CD4-positive, alpha-beta T cell treated with Interferon gamma for 1 hour (primary cell): ENCODE measurements around the gene EPM2A.
"Not testable (repeated sequence)": the region's sequence is repeated elsewhere in the genome, so short reads cannot be mapped to it uniquely, and the experiment has no call there.

Source experiments
- DNase-seq: peaks from one replicate; pipeline ENCODE4 v3.0.0-alpha.2; 2020

EPM2A gene

GRCh38 chr6:145735356-145736165 is at the start of gene EPM2A:
Gene EPM2A (minus strand): TSS chr6:145735520. CDS start chr6:145735498, 22 bp downstream.
- peak; percentile 65 for DNase-seq

DNA sequence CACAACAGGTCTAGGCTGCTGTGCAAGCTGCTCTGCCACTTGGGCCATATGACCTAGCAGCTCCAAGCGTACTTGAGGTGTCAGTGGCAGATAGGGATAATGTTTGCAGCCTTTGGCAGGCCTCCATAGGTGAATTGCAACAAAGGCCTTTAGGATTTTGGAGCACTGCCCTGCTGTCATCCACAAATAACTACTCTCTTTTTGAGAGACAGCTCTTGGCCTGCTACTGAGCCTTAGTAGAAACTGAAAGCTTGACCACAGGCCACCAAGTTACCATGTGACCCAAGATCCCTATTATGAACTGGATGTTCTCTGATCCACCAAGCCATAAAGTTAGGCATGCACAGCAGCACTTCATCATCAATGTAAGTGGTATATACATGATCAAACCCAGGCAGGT is 49.4 kb upstream of the EPM2A start:
- DNase-seq = no peak

- DNase-seq = no peak
These were observed 48.5 kb upstream of the EPM2A start for GRCh38 chr6:145783796-145784195.

DNA sequence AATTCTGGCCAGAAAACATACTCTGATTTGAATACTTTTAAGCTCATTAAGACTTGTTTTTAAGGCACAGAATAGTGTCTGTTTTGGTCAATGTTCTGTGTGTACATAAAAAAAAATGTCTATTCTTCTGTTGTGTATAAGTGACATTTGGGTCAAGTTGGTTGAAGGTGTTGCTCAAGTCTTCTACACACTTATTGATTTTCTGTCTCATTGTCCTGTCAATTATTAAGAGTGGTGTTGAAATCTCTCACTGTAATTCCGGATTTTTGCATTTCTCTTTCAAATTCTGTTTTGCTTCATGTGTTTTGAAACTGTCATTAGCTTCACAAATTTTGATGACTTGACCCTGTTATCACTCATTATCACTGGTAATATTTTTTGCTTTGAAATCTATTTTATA is 37.5 kb upstream of the EPM2A start:
- DNase-seq = no peak

DNA sequence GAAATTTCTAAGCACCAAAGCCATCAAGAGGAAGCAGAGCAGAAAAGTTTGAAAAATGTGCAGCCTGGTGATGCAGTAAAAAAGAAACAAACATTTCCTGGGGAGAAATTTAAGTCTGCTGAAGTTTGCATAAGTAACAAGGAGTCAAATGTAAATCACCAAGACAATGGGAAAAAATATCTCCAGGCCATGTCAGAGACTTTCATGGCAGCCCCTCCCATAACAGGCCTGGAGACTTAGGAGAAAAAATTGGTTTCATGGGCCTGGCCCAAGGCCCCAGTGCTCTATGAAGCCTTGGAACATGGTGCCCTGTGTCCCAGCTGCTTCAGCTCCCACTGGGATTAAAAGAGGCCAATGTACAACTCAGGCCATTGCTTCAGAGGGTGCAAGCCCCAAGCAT is 30.1 kb upstream of the EPM2A start:
- DNase-seq = no peak

GRCh38 chr6:145763742-145764141 is 28.4 kb upstream of the EPM2A start:
- no peak for DNase-seq

GRCh38 chr6:145761584-145761983 is 26.3 kb upstream of the EPM2A start:
- DNase-seq = no peak

GRCh38 chr6:145758113-145758512 is 22.8 kb upstream of the EPM2A start:
- DNase-seq = no peak

- DNase-seq = no peak
These were observed 20.9 kb upstream of the EPM2A start for GRCh38 chr6:145756170-145756662.

- DNase-seq = no peak
These were observed 20.4 kb upstream of the EPM2A start for GRCh38 chr6:145755682-145756081.

GRCh38 chr6:145752638-145753037 is 17.3 kb upstream of the EPM2A start:
- DNase-seq = no peak

DNA sequence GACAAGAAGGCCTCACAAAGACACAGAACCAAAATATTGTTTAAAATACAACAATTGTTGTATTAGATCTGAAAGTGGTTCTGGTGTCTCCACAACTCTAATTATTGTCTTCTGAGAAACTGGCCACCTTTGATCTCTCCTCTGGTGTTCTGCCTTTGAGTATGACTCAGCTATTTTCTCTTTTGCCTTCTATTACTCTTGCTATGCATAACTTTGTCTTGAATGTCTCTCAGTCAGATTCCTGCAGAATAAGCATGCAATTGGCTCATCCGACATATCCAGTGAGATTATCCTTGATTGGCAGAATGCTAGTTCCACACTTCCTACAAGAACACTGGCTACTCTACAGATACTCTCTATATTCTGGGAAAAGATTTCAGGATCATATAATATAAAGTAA is 14.3 kb upstream of the EPM2A start:
- DNase-seq = no peak

GRCh38 chr6:145745861-145746260 is 10.5 kb upstream of the EPM2A start:
- no peak for DNase-seq

DNA sequence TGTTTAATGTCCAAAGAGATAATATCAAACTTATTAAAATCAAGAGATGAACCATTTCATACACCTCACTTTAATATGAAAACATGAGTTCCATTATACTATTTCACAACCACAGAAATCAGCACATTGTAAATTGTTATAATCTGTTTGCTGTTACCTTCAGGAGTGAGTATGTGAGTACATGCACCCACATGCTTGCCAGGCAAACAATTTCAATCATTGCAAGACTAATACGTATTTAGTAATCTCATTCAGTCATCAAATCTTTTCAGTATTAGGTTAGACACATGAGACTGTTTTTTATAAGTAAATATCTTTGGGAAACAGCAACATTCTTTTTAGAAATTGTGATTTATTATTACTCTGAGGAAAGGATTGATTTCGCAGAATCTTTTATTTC is 9.3 kb upstream of the EPM2A start:
- DNase-seq = no peak

DNA sequence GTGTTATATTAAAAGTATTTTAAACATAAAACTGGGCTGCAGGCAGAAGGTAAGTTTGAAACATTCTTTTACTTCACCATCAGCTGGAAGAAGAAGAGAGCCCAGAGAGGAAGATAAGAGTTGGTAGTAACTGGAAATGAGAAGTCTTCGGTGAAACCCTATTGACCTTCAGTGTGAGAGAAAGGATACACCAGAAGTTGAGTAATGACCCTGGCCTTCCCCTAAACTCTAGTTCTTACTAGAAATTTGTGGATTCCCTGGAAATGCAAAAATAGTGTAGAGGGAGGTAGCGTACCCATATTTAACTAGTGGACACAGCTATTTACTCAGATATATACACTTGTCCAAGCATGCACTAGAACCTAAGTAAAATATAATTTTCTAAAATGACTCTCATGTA is 8.0 kb upstream of the EPM2A start:
- DNase-seq = no peak

DNA sequence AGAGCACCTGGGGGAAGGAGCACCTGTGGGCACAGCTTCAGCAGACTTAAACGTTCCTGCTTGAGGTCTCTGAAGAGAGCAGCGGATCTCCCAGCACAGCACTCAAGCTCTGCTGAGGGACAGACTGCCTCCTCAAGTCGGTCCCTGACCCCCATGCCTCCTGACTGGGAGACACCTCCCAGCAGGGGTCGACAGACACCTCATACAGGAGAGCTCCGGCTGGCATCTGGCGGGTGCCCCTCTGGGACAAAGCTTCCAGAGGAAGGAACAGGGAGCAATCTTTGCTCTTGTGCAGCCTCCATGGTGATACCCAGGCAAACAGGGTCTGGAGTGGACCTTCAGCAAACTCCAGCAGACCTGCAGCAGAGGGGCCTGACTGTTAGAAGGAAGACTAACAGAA is 7.2 kb upstream of the EPM2A start:
- DNase-seq = not testable (repeated sequence)

DNA sequence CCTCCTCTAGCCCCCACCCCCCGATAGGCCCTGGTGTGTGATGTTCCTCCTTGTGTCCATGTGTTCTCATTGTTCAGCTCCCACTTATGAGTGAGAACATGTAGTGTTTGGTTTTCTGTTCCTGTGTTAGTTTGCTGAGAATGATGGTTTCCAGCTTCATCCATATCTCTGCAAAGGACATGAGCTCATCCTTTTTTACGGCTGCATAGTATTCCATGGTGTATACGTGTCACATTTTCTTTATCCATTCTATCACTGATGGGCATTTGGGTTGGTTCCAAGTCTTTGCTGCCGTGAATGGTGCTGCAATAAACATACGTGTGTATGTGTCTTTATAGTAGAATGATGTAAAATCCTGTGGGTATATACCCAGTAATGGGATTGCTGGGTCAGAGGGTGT is 4.4 kb upstream of the EPM2A start:
- DNase-seq = not testable (repeated sequence)

GRCh38 chr6:145738265-145738664 is 2.9 kb upstream of the EPM2A start:
- DNase-seq = no peak

- DNase-seq = no peak
These were observed 1.4 kb upstream of the EPM2A start for GRCh38 chr6:145736661-145737144.

DNA sequence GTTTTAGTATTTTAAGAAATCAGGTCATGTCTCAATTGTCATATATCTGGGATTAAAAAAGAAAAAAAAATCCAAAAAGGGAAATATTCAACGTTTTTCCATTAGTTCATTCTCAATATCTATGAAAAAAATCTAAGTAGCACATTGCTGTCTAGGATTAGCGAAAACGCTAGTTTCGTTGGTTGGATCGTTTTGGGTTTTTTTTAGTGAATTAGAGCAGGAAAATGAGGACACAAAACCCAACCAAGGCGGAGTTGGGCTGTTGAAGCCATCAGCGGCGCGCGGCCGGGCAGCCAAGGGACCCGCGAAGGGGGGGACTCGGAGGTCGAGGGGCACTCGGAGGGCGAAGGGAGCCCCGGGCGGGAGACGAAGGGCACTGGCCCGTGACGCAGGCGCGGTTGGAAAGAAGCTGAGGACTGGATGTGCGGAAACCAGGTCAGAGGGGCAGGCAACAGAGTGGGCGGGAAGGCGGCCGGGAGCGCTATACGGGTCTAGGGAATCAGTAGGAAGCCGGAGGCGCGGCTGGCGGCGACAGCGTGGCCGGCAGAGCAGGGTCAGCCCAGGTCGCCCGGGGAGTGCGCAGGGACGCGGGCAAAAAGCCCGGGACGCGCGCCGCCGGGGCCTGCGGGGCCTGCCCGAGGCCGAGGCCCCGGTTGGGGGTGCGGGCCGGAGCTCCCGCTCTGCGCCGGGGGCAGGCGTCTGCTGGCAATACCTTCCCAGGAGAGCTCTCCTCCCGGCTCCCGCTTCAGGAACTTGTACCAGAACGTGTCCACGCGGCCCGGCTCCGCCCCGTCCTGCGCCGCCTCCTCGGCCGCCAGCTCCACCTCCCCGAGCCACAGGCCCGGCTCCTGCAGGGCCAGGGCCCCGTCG is 599 bp downstream of the EPM2A start:
- peak; percentile 58 for DNase-seq

GRCh38 chr6:145733810-145734209 is 1.5 kb downstream of the EPM2A start:
- no peak for DNase-seq

DNA sequence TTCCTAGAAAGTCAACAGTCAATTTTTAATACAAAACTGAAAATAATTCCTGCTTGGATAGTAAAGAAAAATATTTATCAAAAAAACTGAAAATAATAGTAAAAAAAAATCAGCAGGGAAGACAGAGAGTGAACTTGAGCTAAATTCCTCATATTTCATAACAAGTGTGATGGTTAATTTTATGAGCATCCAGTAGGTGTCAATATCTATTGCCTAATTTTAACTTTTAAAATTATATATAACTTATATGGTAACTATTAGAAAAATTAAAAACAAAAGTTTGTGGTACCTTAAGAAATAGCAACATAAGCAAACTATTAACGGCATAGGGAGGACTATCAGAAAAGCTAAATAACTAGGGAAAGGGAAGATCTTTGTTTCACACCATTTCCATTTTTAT is 2.1 kb downstream of the EPM2A start:
- DNase-seq = no peak

DNA sequence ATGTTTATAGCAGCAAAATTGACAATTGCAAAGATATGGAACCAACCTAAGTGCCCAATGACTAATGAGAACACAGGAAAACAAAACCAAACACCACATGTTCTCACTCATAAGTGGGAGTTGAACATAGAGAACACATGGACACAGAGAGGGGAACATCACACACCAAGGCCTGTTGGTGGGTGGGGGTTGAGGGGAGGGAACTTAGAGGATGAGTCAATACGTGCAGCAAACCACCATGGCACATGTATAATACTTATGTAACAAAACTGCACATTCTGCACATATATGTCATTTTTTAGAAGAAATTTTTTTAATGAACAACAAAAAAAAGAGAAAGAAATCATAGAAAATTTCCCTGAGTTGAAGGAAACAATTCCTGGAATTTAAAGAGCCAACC is 3.9 kb downstream of the EPM2A start:
- no peak for DNase-seq

DNA sequence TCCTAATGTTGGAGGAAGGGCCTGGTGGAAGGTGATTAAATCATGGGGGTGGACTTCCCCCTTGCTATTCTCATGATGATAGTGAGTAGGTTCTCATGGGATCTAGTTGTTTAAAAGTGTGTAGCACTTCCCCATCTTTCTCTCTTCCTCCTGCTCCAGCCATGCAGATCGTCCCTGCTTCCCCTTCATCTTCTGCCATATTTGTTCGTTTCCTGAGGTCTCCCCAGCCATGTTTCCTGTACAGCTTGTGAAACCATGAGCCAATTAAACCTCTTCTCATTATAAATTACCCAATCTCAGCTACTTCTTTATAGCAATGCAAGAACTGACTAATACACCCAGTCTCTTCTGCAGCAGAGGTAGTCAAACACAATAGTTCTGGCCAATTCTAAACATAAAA is 5.4 kb downstream of the EPM2A start:
- no peak for DNase-seq
